Neural crest cell (in vitro differentiated cells): Measurements from ENCODE around the gene PCP4. TPM values are rescaled to one million over a fixed set of nuclear protein-coding genes. Genes with fewer than 3 reads are reported as not detected.

Source experiments
- DNase-seq: peaks from one replicate; pipeline ENCODE4 v3.0.0; 2021; ENCODE audit warnings: low read depth, mixed read lengths, low spot score
- H3K27ac Mint-ChIP-seq: one replicate; pipeline ENCODE4 v1.8.0; 2021; ENCODE audit warnings: mild to moderate bottlenecking, mixed read lengths; ENCODE audit not compliant: unreplicated experiment
- H3K27me3 Mint-ChIP-seq: 2 replicates; pipeline ENCODE4 v1.8.0; 2021; ENCODE audit warnings: low read depth, mild to moderate bottlenecking, mixed read lengths
- H3K36me3 Mint-ChIP-seq: 2 replicates; pipeline ENCODE4 v1.8.0; 2021; ENCODE audit warnings: low read depth, mild to moderate bottlenecking, mixed read lengths
- H3K4me1 Mint-ChIP-seq: 2 replicates; pipeline ENCODE4 v1.8.0; 2021; ENCODE audit warnings: mixed read lengths
- H3K4me3 Mint-ChIP-seq: one replicate; pipeline ENCODE4 v1.8.0; 2021; ENCODE audit warnings: mild to moderate bottlenecking, mixed read lengths
- H3K9me3 Mint-ChIP-seq: 2 replicates; pipeline ENCODE4 v1.8.0; 2021; ENCODE audit warnings: mixed read lengths
- total RNA-seq: library from RNA; stranded (reverse); gene quantifications from 2 replicates; pipeline ENCODE4 v1.2.1, GENCODE V29; 2021
- TF ChIP-seq, protein P1 (sequence below): fragments of 200-600 bp; sonication (generic); conservative IDR thresholded peaks from 2 replicates; pipeline ENCODE4 v1.5.0; 2021; ENCODE audit warnings: antibody characterized with exemption, mild to moderate bottlenecking

Gene PCP4
- total RNA-seq, 1 donor from 2014 or later, result 1.1 TPM

DNA sequence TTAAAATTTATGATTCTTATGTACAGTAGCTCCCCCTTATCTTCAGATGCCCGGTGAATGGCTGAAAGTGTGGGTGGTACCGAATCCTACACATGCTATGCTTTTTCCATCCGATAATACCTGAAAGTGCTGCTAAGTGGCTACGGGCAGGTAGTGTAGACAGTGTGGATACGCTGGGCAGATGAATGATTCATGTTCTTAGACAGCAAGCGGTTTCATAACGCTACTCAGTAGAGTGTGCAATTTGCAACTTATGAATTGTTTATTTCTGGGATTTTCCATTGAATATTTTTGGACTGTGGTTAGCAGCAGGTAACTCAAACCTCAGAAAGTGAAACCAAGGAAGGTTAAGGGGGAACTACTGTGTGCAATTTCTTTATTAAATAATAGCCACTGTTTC, 7.5 kb downstream of the PCP4 start:
- TF ChIP-seq, protein P1, sequence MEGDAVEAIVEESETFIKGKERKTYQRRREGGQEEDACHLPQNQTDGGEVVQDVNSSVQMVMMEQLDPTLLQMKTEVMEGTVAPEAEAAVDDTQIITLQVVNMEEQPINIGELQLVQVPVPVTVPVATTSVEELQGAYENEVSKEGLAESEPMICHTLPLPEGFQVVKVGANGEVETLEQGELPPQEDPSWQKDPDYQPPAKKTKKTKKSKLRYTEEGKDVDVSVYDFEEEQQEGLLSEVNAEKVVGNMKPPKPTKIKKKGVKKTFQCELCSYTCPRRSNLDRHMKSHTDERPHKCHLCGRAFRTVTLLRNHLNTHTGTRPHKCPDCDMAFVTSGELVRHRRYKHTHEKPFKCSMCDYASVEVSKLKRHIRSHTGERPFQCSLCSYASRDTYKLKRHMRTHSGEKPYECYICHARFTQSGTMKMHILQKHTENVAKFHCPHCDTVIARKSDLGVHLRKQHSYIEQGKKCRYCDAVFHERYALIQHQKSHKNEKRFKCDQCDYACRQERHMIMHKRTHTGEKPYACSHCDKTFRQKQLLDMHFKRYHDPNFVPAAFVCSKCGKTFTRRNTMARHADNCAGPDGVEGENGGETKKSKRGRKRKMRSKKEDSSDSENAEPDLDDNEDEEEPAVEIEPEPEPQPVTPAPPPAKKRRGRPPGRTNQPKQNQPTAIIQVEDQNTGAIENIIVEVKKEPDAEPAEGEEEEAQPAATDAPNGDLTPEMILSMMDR, result no peak
- H3K27me3 Mint-ChIP-seq, result no peaks in the 10 kb centered on the region
- no peaks in the 10 kb centered on the region for H3K9me3 Mint-ChIP-seq
- H3K4me3 Mint-ChIP-seq, result no peak overlapping the region
- H3K4me1 Mint-ChIP-seq, result no peaks in the 10 kb centered on the region
- DNase-seq, result no peak
- H3K36me3 Mint-ChIP-seq, result no peaks in the 10 kb centered on the region
- H3K27ac Mint-ChIP-seq, result no peak overlapping the region

DNA sequence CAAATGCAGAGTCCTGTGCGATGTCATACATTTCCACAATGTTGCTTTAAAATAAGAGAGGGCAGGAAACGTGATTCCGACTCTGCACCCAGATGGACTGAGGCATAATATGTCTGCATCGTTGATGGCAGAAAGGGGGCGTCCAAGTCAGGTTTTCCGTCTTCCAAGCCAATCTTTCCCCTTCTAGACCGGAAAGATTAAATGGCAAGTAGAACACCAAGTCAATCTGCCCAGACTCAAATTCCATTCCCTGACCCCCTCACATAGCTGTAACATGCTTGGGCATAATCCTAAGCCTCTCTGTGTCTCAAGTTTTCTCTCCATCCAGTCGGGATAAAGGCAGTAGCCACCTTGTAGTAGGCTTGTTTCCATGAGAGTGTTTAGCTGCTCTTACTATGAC, 14.4 kb downstream of the PCP4 start:
- H3K4me1 Mint-ChIP-seq, result peaks cover 5% of the 10 kb centered on the region
- TF ChIP-seq, protein P1, result no peak
- no peak for DNase-seq
- H3K36me3 Mint-ChIP-seq, result no peaks in the 10 kb centered on the region
- H3K27me3 Mint-ChIP-seq, result no peaks in the 10 kb centered on the region
- H3K4me3 Mint-ChIP-seq, result no peak overlapping the region
- no peaks in the 10 kb centered on the region for H3K9me3 Mint-ChIP-seq
- no peak overlapping the region for H3K27ac Mint-ChIP-seq

DNA sequence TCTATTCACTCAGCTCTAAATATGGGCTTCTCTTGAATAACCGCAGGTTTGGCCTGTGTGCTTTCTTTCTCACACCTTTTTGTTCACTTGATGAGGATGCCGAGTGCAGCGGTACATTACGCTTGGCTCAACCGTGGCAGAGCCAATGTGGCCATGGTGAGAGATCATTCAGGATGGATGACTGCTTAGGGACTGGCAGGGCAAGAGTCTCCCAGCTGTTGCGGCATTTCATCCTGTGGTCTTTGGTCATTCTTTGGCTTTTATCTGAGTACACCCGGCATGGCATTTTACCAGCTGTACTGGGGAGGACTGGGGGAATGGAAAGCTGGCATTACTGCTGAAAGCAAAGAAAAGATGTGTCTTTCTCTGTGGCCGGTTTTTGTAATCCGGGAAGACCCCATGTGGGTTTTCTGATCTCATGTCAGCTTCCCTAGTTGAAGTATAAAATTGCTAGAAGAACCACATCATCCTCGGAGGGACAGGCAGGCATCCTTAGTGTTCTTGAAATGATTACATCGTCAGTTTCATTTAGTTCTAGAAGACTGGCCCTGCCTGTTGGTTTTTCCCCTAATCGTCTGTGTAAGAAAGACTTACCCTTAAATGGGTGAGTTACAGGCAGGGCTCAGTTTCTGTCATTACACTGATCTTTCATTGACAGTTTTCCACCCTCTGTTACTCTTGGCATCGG, 15.1 kb downstream of the PCP4 start:
- no peak overlapping the region for H3K27ac Mint-ChIP-seq
- no peaks in the 10 kb centered on the region for H3K27me3 Mint-ChIP-seq
- peaks cover 5% of the 10 kb centered on the region for H3K4me1 Mint-ChIP-seq
- H3K36me3 Mint-ChIP-seq, result no peaks in the 10 kb centered on the region
- no peak for DNase-seq
- no peaks in the 10 kb centered on the region for H3K9me3 Mint-ChIP-seq
- TF ChIP-seq, protein P1, result no peak
- no peak overlapping the region for H3K4me3 Mint-ChIP-seq

DNA sequence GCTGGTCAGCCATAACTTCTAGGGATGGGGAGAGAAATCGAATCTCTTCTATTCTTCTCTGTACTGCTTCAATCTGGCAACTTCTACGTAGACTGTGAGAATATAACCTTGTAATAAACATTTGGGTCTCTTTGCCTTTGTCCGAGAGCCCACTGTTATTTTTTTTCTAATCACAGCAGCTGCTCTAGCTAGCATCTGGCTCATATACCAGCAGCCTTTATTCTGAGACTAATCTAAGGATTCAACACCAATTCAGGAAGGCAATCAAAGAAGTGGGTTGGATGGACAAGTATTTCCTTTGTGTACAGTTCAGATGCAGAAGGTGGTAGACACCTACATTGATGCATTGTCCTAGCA, 15.6 kb downstream of the PCP4 start:
- Mint-ChIP-seq H3K27me3 (no peaks in the 10 kb centered on the region), H3K4me1 (peaks cover 6% of the 10 kb centered on the region)
- TF ChIP-seq, protein P1, result no peak

DNA sequence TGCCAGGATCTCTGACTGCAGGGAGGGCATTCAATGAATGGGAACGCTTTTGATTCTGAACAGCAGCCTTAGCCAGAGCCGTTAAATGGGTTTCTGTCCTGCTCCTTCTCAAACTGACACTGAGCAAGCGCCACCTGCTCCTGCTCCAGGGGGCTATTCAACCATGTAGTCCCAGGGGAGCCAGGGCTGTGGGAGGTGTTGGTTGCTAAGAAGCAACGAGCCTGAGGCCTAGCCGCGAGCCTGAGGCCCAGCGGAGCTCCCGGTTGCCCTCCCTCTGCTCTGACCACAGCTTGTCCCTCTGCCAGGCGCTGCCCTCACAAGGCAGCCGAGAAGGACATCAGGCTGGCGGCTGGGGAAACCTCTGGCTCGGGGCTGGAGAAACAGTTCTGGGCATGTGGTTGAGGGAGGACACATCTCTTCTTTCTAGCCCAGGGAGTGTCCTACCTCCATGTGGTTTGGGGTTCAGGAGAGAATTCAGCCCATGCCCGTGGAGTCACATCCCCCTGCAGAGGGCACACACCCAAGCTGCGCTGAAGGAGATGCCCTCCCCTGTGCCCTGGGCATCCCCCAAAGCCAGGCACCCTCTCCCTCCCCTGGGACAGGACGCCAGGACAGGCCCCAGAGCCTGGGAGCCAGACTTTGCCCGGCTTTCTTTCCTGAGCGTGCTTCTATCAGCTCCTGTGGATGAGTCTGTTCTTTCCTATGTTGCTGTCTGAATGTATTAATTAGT, 18.0 kb downstream of the PCP4 start:
- Mint-ChIP-seq H3K36me3 (no peaks in the 10 kb centered on the region), H3K9me3 (no peaks in the 10 kb centered on the region), H3K27ac (peak overlapping the region; percentile 52), H3K27me3 (no peaks in the 10 kb centered on the region), H3K4me1 (peaks cover 10% of the 10 kb centered on the region), H3K4me3 (no peak overlapping the region)
- TF ChIP-seq, protein P1, result no peak
- peak; percentile 22 for DNase-seq

More for the DNA sequence above, 15.6 kb downstream of the PCP4 start:
- no peaks in the 10 kb centered on the region for H3K9me3 Mint-ChIP-seq
- no peaks in the 10 kb centered on the region for H3K36me3 Mint-ChIP-seq
- DNase-seq, result no peak
- no peak overlapping the region for H3K4me3 Mint-ChIP-seq
- no peak overlapping the region for H3K27ac Mint-ChIP-seq
